NK-92 (cell line): Measurements from ENCODE around the gene TIAM1.

Experiments used
- DNase-seq: peaks from one replicate; lab custom pipeline; 2025; ENCODE audit not compliant: unreplicated experiment; lab: John Stamatoyannopoulos, UW

Gene TIAM1

GRCh38 chr21:31331231-31331630, 12.8 kb downstream of the TIAM1 start:
- DNase-seq, result no peak

- no peak for DNase-seq
These were observed 13.9 kb downstream of the TIAM1 start for GRCh38 chr21:31330144-31330483.

- DNase-seq, result no peak
These were observed 14.5 kb downstream of the TIAM1 start for GRCh38 chr21:31329456-31330143.

GRCh38 chr21:31326522-31327242, 17.4 kb downstream of the TIAM1 start:
- DNase-seq, result no peak

GRCh38 chr21:31318971-31319370, 25.1 kb downstream of the TIAM1 start:
- no peak for DNase-seq

GRCh38 chr21:31317688-31318087, 26.4 kb downstream of the TIAM1 start:
- no peak for DNase-seq

GRCh38 chr21:31316488-31317169, 27.4 kb downstream of the TIAM1 start:
- DNase-seq, result no peak

- DNase-seq, result no peak
These were observed 28.0 kb downstream of the TIAM1 start for GRCh38 chr21:31316072-31316471.

- no peak for DNase-seq
These were observed 33.3 kb downstream of the TIAM1 start for GRCh38 chr21:31310750-31311149.

GRCh38 chr21:31308584-31308983, 35.5 kb downstream of the TIAM1 start:
- no peak for DNase-seq

- no peak for DNase-seq
These were observed 38.2 kb downstream of the TIAM1 start for GRCh38 chr21:31305888-31306287.

- no peak for DNase-seq
These were observed 44.5 kb downstream of the TIAM1 start for GRCh38 chr21:31299291-31300147.

- no peak for DNase-seq
These were observed 45.3 kb downstream of the TIAM1 start for GRCh38 chr21:31298618-31299269.

GRCh38 chr21:31297806-31298205, 46.3 kb downstream of the TIAM1 start:
- DNase-seq, result no peak

- DNase-seq, result no peak
These were observed 48.4 kb downstream of the TIAM1 start for GRCh38 chr21:31295676-31296075.

- DNase-seq, result no peak
These were observed 49.4 kb downstream of the TIAM1 start for GRCh38 chr21:31294691-31295090.

GRCh38 chr21:31293986-31294385, 50.1 kb downstream of the TIAM1 start:
- DNase-seq, result no peak

GRCh38 chr21:31290765-31291164, 53.3 kb downstream of the TIAM1 start:
- no peak for DNase-seq

GRCh38 chr21:31289702-31290101, 54.4 kb downstream of the TIAM1 start:
- DNase-seq, result no peak

GRCh38 chr21:31288191-31288590, 55.9 kb downstream of the TIAM1 start:
- no peak for DNase-seq

- no peak for DNase-seq
These were observed 56.9 kb downstream of the TIAM1 start for GRCh38 chr21:31287201-31287600.
